RWPE1 (cell line): ENCODE data around the gene UPF2.

Source experiments
- CTCF ChIA-PET: fragments of 350-600 bp; sonication (Branson Sonifier 250); formaldehyde crosslinking; extraction: SDS; loops from one replicate; lab custom pipeline; 2021; lab: Yijun Ruan, JAX
- POLR2A ChIA-PET: fragments of 400-600 bp; formaldehyde crosslinking; extraction: SDS; loops from one replicate; lab custom pipeline; 2020; ENCODE audit warnings: antibody characterized with exemption; ENCODE audit not compliant: low non-redundant PET; lab: Yijun Ruan, JAX
- DNase-seq: peaks from one replicate; pipeline ENCODE4 v3.0.0; 2012; ENCODE audit warnings: low spot score
- H3K27ac ChIP-seq: fragments of 450-650 bp; 2 replicates; pipeline ENCODE4 v1.5.1; 2017
- CTCF ChIP-seq: fragments of 450-650 bp; conservative IDR thresholded peaks from 2 replicates; pipeline ENCODE4 v1.5.1; 2017; ENCODE audit warnings: low read depth, mild to moderate bottlenecking

Gene UPF2

GRCh38 chr10:12042797-12043651 is at the start of gene UPF2:
TSS of gene UPF2 (minus strand) at chr10:12042809. CDS start at chr10:12035423, 7,386 bp downstream.
- ChIA-PET POLR2A (interaction anchor here (0.5 to 0.6 kb wide), 3 partner anchors 10 to 33 kb away, joined by 3 to 4 read pairs (median 3); no protein-coding TSS in a partner anchor), CTCF (interaction anchor here (1.1 kb wide), 1 partner anchor 56 kb away, joined by 3 read pairs; no protein-coding TSS in a partner anchor)
- peak within 1 kb of the TSS; percentile 92 for H3K27ac ChIP-seq
- peak; percentile 99 for DNase-seq
- TF ChIP-seq CTCF, result no peak

- POLR2A ChIA-PET, result no interaction called here
- no peak overlapping the region for H3K27ac ChIP-seq
- TF ChIP-seq CTCF, result no peak
- DNase-seq, result no peak
- CTCF ChIA-PET, result interaction anchor here (0.6 kb wide), 1 partner anchor 298 kb away, joined by 3 read pairs; no protein-coding TSS in a partner anchor
These were observed 48.8 kb upstream of the UPF2 start for GRCh38 chr10:12091421-12091820.

- no peak for TF ChIP-seq CTCF
- POLR2A ChIA-PET, result no interaction called here
- CTCF ChIA-PET, result interaction anchor here (0.6 kb wide), 1 partner anchor 126 kb away, joined by 4 read pairs; no protein-coding TSS in a partner anchor
- DNase-seq, result no peak
- no peak overlapping the region for H3K27ac ChIP-seq
These were observed 46.3 kb upstream of the UPF2 start for GRCh38 chr10:12088919-12089318.

- TF ChIP-seq CTCF, result no peak
These were observed 39.4 kb upstream of the UPF2 start for GRCh38 chr10:12081879-12082557.

GRCh38 chr10:12081470-12081869 is 38.9 kb upstream of the UPF2 start:
- H3K27ac ChIP-seq, result peak overlapping the region; percentile 19; the same call in 1 of the 2 replicates
- no peak for TF ChIP-seq CTCF
- POLR2A ChIA-PET, result no interaction called here
- no peak for DNase-seq
- CTCF ChIA-PET, result no interaction called here

More at GRCh38 chr10:12081879-12082557, 39.4 kb upstream of the UPF2 start:
- CTCF ChIA-PET, result no interaction called here
- peak; percentile 28 for DNase-seq
- H3K27ac ChIP-seq, result peak overlapping the region; percentile 19; the same call in 1 of the 2 replicates
- POLR2A ChIA-PET, result no interaction called here

- ChIA-PET CTCF (no interaction called here), POLR2A (no interaction called here)
- no peak overlapping the region for H3K27ac ChIP-seq
- TF ChIP-seq CTCF, result no peak
- no peak for DNase-seq
These were observed 35.1 kb upstream of the UPF2 start for GRCh38 chr10:12077580-12078180.
